VCaP (cell line): ENCODE measurements around the gene TMEM129.
A peak's percentile ranks its signal among the peaks of the same experiment; 100 is the strongest.

ENCODE experiments used
- H3K27ac ChIP-seq: fragments of 450-650 bp; 2 replicates; pipeline ENCODE4 v1.5.1; 2017
- CTCF ChIP-seq: fragments of 450-650 bp; conservative IDR thresholded peaks from 2 replicates; pipeline ENCODE4 v1.5.1; 2017; ENCODE audit warnings: mild to moderate bottlenecking, moderate library complexity

The TMEM129 gene

GRCh38 chr4:1726146-1726934 is 5.2 kb upstream of the TMEM129 start:
- H3K27ac ChIP-seq, result peak overlapping the region; percentile 45
- TF ChIP-seq CTCF, result peak; percentile 96

GRCh38 chr4:1725521-1725920 is 4.4 kb upstream of the TMEM129 start:
- H3K27ac ChIP-seq, result peak overlapping the region; percentile 45
- TF ChIP-seq CTCF, result no peak

- TF ChIP-seq CTCF, result no peak; the same call in 1 of the 2 replicates
- peak overlapping the region; percentile 96 for H3K27ac ChIP-seq
Observed at GRCh38 chr4:1723131-1723801, 2.1 kb upstream of the TMEM129 start.

GRCh38 chr4:1722551-1723118 is 1.5 kb upstream of the TMEM129 start:
- peak overlapping the region; percentile 96 for H3K27ac ChIP-seq
- TF ChIP-seq CTCF, result no peak; the same call in 1 of the 2 replicates

- no peak for TF ChIP-seq CTCF
- peak overlapping the region; percentile 96 for H3K27ac ChIP-seq
Observed at GRCh38 chr4:1721666-1722550, 785 bp upstream of the TMEM129 start.

- TF ChIP-seq CTCF, result no peak
- peak overlapping the region; percentile 96 for H3K27ac ChIP-seq
Observed at GRCh38 chr4:1720163-1720983, 750 bp downstream of the TMEM129 start.
